ENCODE results near the gene APBA2. TPM values are rescaled to one million over a fixed set of nuclear protein-coding genes. Genes with fewer than 3 reads are reported as not detected.

The APBA2 gene
- total and polyA plus RNA-seq, 8 donors, result 0.45 to 13.3 (median 2.0) TPM; not detected in 1

- H3K4me1 ChIP-seq, result no peaks in the 10 kb centered on the region
- no peaks in the 10 kb centered on the region for H3K9me3 ChIP-seq
- H3K27me3 ChIP-seq, result peaks cover 0 to 15% (median 0%) of the 10 kb centered on the region in 3 donors
- WGBS, 5 donors, result 83 to 94% (median 89%) methylated on average over 10 to 14 of the region's 14 CpGs
- no peak for DNase-seq
- H3K4me3 ChIP-seq, result no peak overlapping the region
- no peak for TF ChIP-seq EP300 (IDR thresholded peaks at IDR 0.05)
- no peak for TF ChIP-seq POLR2A (IDR thresholded peaks at IDR 0.05)
- no peak for TF ChIP-seq CTCF (IDR thresholded peaks at IDR 0.05)
- no peak for TF ChIP-seq POLR2AphosphoS5 (IDR thresholded peaks at IDR 0.05)
- H3K36me3 ChIP-seq, result no peaks in the 10 kb centered on the region
- intact Hi-C loops (cut with DNase I; ENCODE audit: low total_unique reads), result no loop called here
- no peak overlapping the region for H3K27ac ChIP-seq
These were observed 83.8 kb downstream of the APBA2 start for GRCh38 chr15:28969511-28970085.

- intact Hi-C loops (cut with DNase I; ENCODE audit: low total_unique reads), result no loop called here
- WGBS, 5 donors, result 75 to 89% (median 82%) methylated on average over 7 of the region's 7 CpGs
- no peak for DNase-seq
These were observed 88.4 kb downstream of the APBA2 start for GRCh38 chr15:28974142-28974541.

GRCh38 chr15:28975766-28976179 lies 90.0 kb downstream of the APBA2 start:
- intact Hi-C loops (cut with DNase I; ENCODE audit: low total_unique reads), result no loop called here
- Histone ChIP-seq H3K4me1 (no peaks in the 10 kb centered on the region), H3K9me3 (no peaks in the 10 kb centered on the region), H3K4me3 (no peak overlapping the region), H3K36me3 (no peaks in the 10 kb centered on the region), H3K27me3 (peaks cover 0 to 7% (median 0%) of the 10 kb centered on the region in 3 donors), H3K27ac (no peak overlapping the region)
- no peak for TF ChIP-seq POLR2A (IDR thresholded peaks at IDR 0.05)
- no peak for TF ChIP-seq EP300 (IDR thresholded peaks at IDR 0.05)
- TF ChIP-seq POLR2AphosphoS5 (IDR thresholded peaks at IDR 0.05), result no peak
- peak in 3 of 7 experiments; percentile 14 to 32 (median 28) for TF ChIP-seq CTCF (IDR thresholded peaks at IDR 0.05)
- DNase-seq, result peak in 1 of 2 donors; percentile 58
- 2 to 8% (median 5%) methylated on average over 2 of the region's 2 CpGs for WGBS, 5 donors

More at GRCh38 chr15:28974142-28974541, 88.4 kb downstream of the APBA2 start:
- Histone ChIP-seq H3K9me3 (no peaks in the 10 kb centered on the region), H3K4me1 (no peaks in the 10 kb centered on the region), H3K4me3 (no peak overlapping the region), H3K36me3 (no peaks in the 10 kb centered on the region), H3K27ac (no peak overlapping the region), H3K27me3 (peaks cover 0 to 15% (median 0%) of the 10 kb centered on the region in 3 donors)
- TF ChIP-seq POLR2AphosphoS5 (IDR thresholded peaks at IDR 0.05) (no peak), CTCF (IDR thresholded peaks at IDR 0.05) (no peak), EP300 (IDR thresholded peaks at IDR 0.05) (no peak), POLR2A (IDR thresholded peaks at IDR 0.05) (no peak)

GRCh38 chr15:28977377-28978010 lies 91.7 kb downstream of the APBA2 start:
- TF ChIP-seq POLR2AphosphoS5 (IDR thresholded peaks at IDR 0.05) (peak in 1 of 3 donors; percentile 25), CTCF (IDR thresholded peaks at IDR 0.05) (no peak)
- WGBS, 5 donors, result 76 to 86% (median 83%) methylated on average over 6 of the region's 6 CpGs
- H3K27ac ChIP-seq, result no peak overlapping the region
- peak in 1 of 2 donors; percentile 51 for DNase-seq
- no peaks in the 10 kb centered on the region for H3K4me1 ChIP-seq
- no peaks in the 10 kb centered on the region for H3K9me3 ChIP-seq
- H3K27me3 ChIP-seq, result no peaks in the 10 kb centered on the region
- no peak overlapping the region for H3K4me3 ChIP-seq
- no peaks in the 10 kb centered on the region for H3K36me3 ChIP-seq
- intact Hi-C loops (cut with DNase I; ENCODE audit: low total_unique reads), result no loop called here

Measured in stomach (tissue), 9 donors.